ENCODE measurements around the gene SH3TC2.

SH3TC2 gene

DNA sequence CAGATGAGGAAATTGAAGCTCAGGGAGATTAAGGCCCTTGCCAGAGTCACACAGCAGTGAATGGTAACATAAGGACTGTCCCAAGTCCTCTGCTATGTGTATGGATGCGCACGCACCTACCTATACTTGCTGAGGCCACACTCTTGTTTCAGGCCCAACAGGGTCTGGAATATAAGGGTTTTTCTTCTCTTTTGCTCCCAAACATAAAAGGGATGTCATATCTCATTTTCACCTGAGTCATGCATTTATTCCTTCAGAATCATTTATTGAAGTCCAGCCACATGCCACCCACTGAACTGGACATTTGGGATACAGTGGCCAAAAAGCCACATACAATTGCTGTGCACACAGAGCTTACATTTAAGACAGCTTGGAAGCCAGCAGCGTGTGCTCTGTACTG, 92.0 kb downstream of the SH3TC2 start:
- DNase-seq (ENCODE audit: low spot score): no peak

DNA sequence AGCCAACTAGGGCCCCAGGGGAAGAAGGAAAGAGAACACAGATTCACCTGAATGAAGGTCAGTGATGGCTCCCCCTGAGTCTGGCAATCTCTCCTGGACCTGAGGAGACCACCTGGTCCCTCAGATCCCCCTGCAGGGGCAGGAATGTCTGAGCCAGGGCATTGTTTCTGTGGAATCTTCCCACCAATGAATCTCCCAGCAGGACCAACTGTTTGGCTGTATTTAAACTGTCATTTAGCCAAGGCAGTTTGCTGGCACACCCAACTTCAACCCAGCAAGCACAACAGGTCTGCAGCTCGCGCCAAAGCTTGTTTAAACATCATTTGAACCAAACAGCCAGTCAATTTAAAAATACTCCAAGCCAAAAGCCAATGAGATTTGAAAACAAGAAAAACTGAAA, 92.6 kb downstream of the SH3TC2 start:
- DNase-seq (ENCODE audit: low spot score): no peak

DNA sequence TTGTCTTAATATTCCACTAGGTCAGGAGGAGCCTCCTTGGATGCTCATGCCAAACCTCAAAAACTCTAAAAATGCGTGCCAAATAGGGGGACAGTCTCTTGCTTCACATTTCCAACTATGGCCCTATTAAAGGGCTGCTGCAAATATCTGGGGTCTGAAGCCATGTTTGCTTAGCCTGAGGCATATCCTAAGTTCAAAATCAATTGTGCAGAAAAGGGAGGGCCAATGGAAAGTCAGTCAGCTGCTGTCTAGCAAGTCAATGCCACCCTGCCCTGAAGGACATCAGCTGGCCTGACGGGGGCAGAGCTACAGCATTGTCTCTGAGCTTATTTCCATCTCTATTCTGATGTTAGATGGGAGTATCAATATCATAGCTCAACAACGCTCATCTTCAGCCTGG, 93.6 kb downstream of the SH3TC2 start:
- no peak for DNase-seq (ENCODE audit: low spot score)

DNA sequence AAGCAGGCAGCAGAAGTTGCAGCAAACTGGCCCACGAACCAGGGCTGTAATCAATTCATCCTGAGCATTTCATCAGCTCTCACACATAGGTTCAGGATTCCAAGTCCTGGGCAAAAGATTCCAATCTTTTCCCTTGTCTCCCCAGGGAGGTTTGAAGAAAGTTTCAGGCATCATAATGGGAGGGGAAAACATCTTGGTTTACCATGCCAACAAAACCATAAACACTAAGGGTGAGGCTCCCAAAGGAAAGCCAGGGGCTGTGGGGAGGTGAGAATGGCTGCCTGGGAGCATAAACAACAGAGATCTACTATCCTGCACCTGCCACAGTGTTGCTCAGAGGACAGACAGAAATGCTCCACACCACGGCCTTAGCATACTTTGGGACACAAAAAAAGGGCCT, 94.6 kb downstream of the SH3TC2 start:
- DNase-seq (ENCODE audit: low spot score): no peak

DNA sequence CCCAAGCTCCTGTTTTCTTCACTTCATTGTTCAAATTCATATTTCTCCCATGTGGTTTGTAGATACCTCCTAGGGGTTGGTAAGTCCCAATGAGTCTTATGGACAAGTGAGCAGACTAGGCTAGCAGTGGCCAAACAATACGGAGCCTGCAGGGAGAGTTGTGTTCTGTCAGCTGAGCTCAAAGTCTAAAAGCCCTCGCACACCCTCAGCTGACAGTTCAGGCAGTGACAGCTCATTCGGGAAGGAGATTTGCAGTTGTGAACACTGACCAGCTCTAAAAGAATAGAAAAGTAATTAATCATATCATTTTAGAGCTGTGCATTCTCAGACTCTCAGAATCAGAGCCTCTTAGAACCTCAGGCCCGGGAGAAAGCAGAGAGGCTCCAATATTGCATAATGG, 95.1 kb downstream of the SH3TC2 start:
- no peak for DNase-seq (ENCODE audit: low spot score)

DNA sequence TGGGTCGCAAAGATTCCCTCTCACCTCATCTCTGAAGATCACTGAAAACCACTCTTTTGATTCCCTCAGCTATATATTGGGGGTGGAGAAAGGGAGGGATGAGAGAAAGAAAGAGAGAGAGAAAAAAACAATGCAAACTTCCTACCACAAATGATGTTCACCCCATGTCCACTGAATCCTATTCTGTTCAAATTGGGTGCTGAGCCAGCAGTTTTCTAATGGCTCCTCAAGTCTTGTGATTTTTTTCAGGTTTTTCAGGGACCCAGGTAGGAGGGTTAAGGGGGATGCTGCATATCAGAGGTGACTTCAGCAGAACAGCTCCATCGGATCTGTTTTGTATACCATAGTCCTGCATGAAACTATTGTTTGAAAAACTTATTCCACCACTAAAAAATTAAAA, 95.9 kb downstream of the SH3TC2 start:
- no peak for DNase-seq (ENCODE audit: low spot score)

DNA sequence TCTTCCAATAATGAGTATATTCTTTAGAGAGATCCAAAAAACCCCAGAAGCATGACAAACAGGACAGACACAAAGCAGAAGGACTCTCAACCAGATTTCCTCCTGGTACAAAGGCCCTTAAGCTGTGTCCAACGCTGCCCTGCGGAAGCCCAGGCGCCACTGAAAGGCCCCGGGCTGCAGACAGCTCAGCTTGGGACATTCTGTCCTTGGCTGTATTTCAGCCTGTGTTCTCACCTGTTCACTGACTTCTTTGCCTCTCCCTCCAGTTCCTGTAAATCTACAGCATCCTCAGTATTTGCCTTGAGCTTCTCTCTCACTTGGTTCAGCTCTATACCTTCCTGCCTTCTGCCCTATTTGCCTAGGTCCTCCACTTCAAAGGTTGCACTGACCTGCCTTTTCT, 96.5 kb downstream of the SH3TC2 start:
- DNase-seq (ENCODE audit: low spot score): no peak

DNA sequence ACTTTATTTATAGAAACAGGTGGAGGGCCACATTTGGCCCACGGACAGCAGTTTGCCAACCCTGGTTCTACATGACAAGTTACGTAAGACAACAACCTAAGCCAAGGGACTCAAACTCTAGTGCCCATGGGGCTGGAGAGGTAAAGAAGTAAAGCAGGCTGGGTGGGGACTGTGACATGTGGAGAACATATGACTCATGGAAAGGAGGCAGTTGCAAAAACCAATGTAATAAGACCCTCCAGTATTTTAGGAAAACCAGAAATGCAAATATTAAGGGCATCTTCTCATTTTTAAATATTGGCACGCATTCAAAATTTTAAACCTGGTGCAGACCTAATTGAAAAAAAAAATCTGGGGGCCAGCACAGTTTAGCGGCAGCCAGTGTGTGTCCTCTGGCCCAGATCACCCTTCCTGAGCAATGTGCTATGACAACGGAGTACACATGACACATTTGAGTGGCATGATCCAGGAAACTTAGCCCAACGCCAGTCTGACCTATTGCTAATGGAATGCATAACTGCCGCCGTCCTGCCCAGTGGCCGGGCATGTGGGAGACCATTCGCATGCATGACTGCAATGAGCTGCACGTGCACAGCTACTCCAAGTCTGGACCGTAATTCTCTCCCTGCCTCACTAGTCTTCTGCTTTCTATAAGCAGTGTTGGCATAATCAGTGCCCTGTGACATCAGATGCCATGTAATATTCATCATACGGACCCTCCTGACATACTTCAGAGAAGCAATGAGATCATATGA, 97.2 kb downstream of the SH3TC2 start:
- no peak for DNase-seq (ENCODE audit: low spot score)

DNA sequence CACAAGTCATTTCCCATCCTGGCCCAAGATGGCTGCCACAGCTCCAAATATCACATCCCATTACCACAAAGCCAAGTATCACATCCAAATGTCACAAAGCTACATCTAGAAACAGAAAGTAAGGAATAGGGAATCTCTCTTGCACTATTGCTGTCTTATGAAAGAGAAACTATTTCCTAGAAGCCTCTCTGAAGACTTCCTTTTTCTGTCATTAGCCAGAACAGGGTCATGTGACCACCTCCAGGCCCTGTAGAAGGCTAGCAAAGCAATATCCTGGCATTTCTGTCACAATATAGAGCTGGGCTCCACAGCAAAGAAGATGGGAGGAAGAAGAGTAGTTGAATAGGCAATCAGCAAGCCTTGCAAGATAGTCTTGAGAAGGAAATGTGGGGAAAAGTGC, 99.2 kb downstream of the SH3TC2 start:
- no peak for DNase-seq (ENCODE audit: low spot score)

DNA sequence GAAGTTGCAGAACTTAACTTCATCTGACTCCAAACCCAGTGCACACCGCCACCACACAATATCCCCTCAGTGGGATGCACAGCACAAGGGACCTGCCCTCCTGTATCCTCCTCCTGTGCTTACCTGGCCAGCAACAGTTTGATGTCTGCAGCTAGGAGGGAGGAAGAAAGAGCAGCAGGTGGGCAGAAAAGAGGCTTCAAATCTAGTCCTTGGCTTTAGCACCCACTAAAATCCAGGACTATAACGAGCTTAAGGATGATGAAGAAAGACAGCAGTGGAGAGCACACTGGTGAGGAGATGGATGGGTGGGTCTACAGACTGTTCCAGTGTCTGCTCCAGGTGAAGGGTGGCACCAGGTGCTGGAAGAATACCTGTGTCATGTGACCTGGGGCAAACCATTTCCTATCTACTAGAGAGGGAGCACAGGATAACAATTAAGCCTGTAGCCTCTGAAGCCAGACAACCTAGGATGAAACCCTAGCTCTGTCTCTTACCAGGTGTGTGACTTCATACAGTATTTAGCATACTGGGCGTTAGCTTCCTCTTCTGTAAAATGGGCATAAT, 100.0 kb downstream of the SH3TC2 start:
- DNase-seq (ENCODE audit: low spot score): no peak

DNA sequence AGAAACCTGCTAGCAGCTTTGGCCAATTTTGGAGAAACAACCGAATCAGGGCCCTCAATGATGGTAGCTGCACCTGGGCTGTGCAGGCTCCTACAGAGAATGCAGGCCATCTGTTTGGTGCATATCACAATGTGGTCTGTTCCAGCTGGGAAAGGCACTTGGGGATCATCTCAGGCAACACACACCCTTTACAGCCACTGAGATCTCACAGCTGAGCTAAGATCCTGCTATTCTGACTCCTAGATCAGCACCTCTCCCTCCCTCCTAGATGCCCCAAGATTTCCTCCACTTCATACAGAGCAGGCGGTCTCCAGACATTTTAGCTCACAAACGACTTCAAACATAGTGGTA, 100.7 kb downstream of the SH3TC2 start:
- DNase-seq (ENCODE audit: low spot score): no peak

DNA sequence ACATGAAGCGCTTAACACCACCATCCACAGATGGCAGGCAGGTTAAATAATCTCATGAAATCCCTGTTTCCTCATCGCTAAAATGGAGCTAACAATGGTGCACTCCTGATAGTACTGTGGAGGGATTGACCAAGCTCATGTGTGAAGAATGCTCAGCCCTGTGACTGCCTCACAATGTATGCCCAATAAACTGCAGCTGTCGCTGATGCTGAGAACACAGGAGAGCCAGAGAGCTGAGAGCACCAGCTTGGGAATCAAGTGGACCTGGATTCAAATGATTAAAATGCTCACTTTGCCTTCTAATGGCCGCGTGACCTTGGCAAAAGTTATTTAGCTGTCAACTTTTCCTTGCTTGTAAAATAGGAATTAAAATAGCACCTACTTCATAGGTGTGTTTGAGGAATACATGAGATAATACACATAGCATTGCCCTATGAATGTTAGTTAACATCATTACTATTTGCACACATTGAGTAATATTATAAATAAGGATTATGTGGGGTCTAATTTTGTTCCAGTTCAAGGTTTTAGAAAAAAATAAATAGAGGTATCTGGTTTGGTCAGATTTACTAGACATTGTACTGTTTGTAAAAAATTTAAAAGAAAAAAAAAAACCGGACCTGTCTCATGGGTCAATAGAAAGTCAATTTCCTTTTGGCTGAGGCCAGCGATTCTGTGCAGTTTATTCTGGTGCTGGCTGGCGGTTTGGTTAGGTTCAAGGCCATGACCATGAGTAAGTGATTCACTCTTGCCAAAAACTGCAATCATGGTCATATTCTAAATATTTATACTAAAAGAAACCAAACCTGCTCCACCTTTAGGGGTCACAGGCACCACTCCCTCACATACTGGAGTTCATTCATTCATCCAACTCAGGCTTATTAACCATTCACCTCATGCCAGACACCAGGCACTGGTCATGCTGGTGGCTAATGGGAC, 101.3 kb downstream of the SH3TC2 start:
- no peak for DNase-seq (ENCODE audit: low spot score)

DNA sequence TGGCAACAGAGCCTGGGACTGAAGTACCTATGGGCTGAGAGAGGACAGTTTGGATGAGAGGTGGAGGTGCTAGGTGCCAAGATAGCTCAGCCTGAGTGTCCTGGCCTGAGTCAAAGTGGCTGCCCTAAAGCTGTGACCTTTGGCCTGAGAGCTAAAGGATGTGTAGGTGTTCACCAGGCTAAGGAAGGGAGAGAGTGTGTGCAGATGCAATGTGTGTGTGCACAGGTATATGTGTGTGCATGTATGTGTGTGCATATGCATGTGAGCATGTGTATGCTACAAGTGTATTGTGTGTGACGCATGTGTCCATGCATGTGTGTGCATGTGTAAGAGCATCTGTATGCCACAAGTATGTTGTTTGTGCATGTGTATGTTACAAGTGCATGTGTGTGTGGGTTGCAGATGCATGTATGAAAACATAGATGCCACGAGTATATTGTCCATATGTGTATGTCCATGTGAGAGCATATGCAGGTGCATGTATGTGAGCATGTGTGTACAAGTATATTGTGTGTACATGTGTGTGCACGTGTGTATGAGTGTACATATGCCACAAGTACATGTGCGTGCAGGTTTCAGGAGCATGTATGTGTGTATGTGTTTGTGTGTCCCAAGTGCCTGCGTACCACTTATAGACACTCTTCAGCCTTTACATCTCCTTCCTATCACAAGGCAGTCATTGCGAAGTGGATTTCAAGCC, 102.6 kb downstream of the SH3TC2 start:
- DNase-seq (ENCODE audit: low spot score): no peak

DNA sequence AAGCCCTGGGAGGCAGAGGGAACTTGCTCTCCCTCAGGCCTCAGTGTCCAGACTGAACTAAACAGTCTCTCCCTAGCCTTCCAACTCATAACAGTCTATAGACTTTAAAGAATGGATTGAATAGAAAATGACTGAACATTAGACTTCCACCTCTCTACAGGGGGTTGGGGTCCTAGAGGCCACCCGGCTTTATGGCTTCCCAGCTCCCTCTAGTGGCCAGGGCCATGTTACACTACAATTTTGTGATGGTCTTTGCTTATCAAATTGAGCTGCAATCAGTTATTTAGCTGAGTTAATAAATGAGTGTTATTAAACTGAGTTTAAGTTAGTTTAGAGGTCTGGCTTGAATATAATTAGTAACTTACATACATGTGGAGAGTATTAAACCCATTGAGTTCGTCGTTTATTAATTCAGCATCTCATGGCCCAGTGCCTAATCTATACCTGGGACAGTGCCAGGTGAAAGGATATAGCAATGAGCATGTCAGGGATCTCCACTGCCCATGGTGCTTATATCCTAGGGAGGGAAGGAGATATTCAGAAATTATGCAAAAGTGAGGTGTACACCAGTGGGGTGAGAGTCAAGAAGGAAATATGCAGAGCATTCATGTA, 105.2 kb downstream of the SH3TC2 start:
- no peak for DNase-seq (ENCODE audit: low spot score)

DNA sequence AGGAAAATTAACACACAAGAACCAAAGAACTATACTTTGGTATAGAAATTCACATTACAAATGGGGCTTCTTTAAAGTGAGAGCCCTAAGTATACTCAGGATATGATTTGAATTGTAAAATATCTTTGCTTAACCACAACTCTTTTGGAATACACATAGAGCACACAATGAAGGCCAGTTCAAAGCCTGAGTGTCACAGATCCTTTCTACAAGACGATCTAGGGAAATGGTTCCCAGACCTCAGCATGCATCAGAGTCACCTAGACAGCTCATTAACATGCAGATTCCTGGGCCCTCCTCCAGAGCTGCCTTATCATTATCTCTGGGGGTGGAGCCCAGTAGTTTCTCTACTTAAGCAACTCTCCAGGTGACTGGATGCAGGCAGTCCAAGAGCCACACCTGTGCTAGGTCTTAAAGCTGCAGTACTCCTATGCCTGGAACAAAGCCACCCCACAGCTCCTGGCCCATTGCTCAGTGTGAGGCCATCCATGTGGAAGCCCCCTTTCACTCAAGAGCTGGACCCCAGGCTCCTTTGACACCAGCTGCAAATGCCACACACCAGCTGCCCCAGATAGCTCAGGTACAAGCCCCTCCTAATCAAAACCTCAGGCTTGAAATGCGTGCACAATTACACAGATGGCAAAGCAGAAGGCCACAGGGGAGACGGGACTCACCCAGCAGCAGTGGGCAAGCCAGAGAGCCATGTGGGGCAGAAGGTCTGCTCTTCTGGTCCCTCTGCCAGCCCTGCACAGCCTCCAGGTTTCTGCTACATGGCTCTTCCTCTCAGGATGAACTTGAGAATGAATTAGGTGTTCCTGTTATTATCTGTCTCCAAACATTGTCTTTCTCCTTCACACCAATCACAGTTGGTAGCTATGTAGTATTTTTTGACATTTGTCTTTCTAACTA, 106.1 kb downstream of the SH3TC2 start:
- no peak for DNase-seq (ENCODE audit: low spot score)
